OCI-LY1 (cell line): Measurements from ENCODE around the gene NCBP1.

Source experiments
- CTCF ChIP-seq: fragments of 200-600 bp; sonication (generic), shearing (Covaris generic); IDR thresholded peaks from 2 replicates; pipeline ENCODE4 v1.5.1; 2017; ENCODE audit warnings: mild to moderate bottlenecking, antibody characterized with exemption, low read length, moderate library complexity, mixed read lengths
- EZH2 ChIP-seq: fragments of 200-600 bp; sonication (generic), shearing (Covaris generic); IDR thresholded peaks from 2 replicates; pipeline ENCODE4 v1.8.0; 2017; ENCODE audit warnings: borderline replicate concordance, mixed run types, mild to moderate bottlenecking, antibody characterized with exemption, low read length, moderate library complexity, mixed read lengths

DNA sequence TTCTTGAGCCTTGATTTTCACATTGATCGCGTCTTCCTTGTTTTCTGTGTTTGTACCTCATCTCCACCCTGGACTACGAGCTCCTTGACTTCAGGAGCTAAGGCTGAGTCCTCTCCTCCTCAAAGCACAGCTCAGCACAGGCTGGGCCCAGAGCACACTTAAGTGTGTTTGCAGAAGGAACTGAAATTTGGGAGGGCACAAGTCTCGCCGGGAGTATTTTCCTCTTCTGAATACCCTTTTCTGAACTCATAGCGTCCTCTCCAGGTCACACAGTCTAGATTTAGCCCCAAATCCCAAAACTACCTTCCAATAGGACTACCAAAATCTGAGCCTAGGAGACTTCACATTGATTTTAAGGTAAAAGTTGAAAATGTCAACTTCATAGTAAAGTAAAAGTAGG, 42.1 kb upstream of the NCBP1 start:
- TF ChIP-seq CTCF (no peak), EZH2 (no peak)
